ENCODE results near the gene RIC8B. TPM values are rescaled to one million over a fixed set of nuclear protein-coding genes. Genes with fewer than 3 reads are reported as not detected.
"Not testable (repeated sequence)": the region's sequence is repeated elsewhere in the genome, so short reads cannot be mapped to it uniquely, and the experiment has no call there.

Gene RIC8B
- 15.3 and 16.4 TPM in 2 replicates for total RNA-seq

- DNase-seq: peak; percentile 99
These were observed at the start of gene RIC8B for GRCh38 chr12:106774005-106774807. RIC8B (plus strand) TSS chr12:106774682; CDS start chr12:106774746, 64 bp downstream.

GRCh38 chr12:106724934-106725333 is 49.5 kb upstream of the RIC8B start:
- DNase-seq: no peak

GRCh38 chr12:106726603-106727202 is 47.8 kb upstream of the RIC8B start:
- DNase-seq: not testable (repeated sequence)

- DNase-seq: no peak
These were observed 44.9 kb upstream of the RIC8B start for GRCh38 chr12:106729611-106730010.

GRCh38 chr12:106732890-106733289 is 41.6 kb upstream of the RIC8B start:
- DNase-seq: no peak

GRCh38 chr12:106733660-106734059 is 40.8 kb upstream of the RIC8B start:
- no peak for DNase-seq

- peak; percentile 11 for DNase-seq
These were observed 38.2 kb upstream of the RIC8B start for GRCh38 chr12:106736051-106736957.

GRCh38 chr12:106739318-106739717 is 35.2 kb upstream of the RIC8B start:
- peak; percentile 29 for DNase-seq

GRCh38 chr12:106739815-106740530 is 34.5 kb upstream of the RIC8B start:
- DNase-seq: no peak

GRCh38 chr12:106740818-106741217 is 33.7 kb upstream of the RIC8B start:
- DNase-seq: no peak

- DNase-seq: no peak
These were observed 33.2 kb upstream of the RIC8B start for GRCh38 chr12:106741247-106741646.

- no peak for DNase-seq
These were observed 31.1 kb upstream of the RIC8B start for GRCh38 chr12:106743270-106743988.

GRCh38 chr12:106744600-106744999 is 29.9 kb upstream of the RIC8B start:
- DNase-seq: no peak

- no peak for DNase-seq
These were observed 29.2 kb upstream of the RIC8B start for GRCh38 chr12:106745181-106745745.

GRCh38 chr12:106747973-106748436 is 26.5 kb upstream of the RIC8B start:
- DNase-seq: no peak

GRCh38 chr12:106750524-106750923 is 24.0 kb upstream of the RIC8B start:
- DNase-seq: no peak

- no peak for DNase-seq
These were observed 21.0 kb upstream of the RIC8B start for GRCh38 chr12:106753526-106753925.

GRCh38 chr12:106754331-106754730 is 20.2 kb upstream of the RIC8B start:
- no peak for DNase-seq

GRCh38 chr12:106757623-106758348 is 16.7 kb upstream of the RIC8B start:
- DNase-seq: no peak

- no peak for DNase-seq
These were observed 16.0 kb upstream of the RIC8B start for GRCh38 chr12:106758349-106759110.

Data from dermis blood vessel endothelial cell (primary cell).